ENCODE measurements around the gene STOML1. TPM values are rescaled to one million over a fixed set of nuclear protein-coding genes. Genes with fewer than 3 reads are reported as not detected.
"Not testable (repeated sequence)": the region's sequence is repeated elsewhere in the genome, so short reads cannot be mapped to it uniquely, and the experiment has no call there.

The STOML1 gene
- total RNA-seq, 1 donor from 2014 or later: 13.1 TPM

DNA sequence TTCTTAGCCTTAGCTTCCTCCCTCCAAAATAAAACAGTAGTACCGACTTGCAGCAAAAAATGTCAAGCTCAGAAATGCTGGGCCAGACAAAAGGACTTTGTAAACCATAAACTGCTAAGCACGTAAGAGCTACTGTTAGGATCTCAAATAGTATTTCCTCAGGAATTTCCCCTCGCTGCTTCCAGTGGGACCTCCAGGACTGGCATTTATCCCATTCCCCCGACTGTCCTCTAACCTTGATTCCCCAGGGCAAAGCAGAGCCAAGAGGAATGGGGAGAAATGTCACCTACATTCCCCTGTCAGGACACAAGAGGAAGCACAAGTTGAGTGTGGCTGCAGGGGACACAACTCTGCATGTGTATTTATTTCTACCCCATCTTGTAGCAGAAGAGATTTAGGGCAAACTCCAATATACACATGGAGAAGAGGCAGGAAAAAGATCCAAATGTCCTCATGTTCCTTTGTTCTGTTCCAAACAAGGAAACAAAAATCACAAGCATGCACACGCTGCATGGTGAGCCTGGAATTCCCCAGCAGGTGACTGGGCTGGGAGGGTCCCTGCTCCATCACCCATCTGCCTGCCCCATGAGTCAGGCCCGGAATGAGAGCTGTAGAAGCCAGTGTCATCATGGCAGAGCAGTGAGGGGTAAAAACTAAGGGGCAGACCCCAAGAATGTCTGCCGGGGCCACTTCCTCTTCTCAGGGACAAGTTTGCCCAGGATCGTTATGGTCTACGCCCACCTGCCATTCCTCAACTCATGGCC lies 4.2 kb downstream of the STOML1 start:
- DNase-seq (ENCODE audit: low read depth in 2 of 2): peak; percentile 80 to 91

DNA sequence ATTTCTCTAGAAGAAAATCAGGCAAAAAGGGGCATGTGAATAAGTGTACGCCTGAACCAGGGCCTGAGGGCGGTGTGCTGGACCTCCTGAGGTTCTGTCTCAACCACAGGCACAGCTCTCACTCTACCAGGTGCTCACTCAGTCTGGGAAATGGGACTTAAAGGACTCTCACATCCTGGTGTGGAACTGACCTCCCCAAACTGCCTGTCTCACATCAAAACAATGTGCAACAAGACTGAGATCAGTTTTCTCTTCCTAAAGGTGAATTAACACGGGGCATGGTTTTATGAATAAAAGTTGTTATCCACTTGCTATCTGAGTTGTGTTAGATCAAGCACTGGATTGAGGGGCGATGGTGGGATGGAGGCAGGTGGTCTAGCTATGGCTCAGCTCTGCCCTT lies 4.8 kb downstream of the STOML1 start:
- no peak for DNase-seq (ENCODE audit: low read depth in 2 of 2)

- no peak for DNase-seq (ENCODE audit: low read depth in 2 of 2)
Observed at GRCh38 chr15:73986776-73987056, 5.4 kb downstream of the STOML1 start.

- DNase-seq (ENCODE audit: low read depth in 2 of 2): peak in 1 of 2 donors; percentile 40
Observed at GRCh38 chr15:73986055-73986775, 5.9 kb downstream of the STOML1 start.

DNA sequence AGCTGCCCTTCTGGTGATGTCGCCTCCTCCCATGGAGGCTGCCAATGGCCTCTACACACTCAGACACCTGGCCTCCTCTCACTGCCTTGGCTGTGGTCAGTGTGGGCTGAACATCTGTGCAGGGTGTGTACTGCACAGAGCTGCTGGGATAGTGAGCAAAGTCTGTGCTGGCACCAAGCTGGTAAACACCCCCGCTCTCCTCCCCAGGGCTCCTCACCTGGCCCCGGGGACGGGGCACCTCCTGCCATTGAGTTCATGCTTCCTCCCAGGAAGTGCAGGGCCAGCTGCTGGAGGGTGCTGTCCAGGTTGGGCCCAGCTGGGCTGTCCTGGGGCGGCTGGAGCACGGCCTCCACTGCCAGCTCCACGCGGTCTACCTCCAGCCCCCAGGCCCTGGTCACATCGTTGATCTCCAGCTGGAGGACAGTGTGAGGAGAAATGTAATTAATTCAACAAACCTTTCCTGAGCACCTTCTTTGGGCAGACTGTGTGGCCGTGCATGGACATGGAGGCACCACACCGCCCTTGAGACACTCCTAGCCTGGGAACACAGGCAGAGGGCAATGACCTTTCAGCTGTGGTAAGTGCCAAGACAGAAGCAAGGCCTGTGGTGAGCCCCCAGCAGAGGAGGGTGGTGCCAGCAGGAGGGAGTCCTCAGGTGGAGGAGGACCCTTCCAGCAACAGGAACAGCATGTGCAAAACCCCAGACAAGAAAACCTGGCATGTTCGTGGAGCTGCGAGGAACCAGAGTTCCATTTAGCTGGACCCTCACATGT lies 6.8 kb downstream of the STOML1 start:
- DNase-seq (ENCODE audit: low read depth in 2 of 2): no peak

DNA sequence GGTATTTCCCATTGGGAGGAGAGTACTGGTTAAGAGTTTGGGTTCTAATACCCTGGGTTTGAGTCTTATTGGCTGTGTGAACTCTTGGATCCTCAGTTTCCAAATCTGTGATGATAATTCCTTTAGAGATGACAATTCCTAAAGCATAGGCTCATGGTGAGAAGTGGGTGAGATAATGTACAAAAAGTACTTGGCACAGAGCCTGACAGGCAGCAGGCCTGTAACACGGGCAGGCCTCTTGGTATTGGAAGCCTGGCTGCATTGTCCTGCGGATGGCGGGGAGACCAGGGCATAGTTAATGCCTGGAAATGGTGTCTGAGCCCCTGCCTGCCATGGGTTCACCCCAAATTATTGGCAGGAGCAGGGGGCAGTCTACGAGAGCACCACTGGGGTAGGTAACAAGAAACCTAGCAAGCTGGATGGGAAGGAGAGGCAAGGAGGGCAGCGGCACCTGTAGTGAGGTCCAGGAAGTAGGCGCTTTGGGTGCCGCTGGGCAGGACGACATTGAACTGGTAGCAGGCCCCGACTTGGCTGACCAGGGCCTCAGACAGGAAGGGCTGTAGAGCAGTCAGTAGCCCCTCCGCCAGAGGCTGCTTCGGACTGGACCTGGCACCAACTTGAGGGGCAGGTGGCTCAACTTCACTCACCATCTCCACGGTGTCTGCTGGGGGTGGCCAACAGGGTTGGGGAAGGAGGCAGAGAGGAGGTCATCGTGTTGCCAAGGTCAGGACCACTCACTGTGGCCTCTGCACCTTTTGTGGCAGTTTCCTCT lies 7.7 kb downstream of the STOML1 start:
- DNase-seq (ENCODE audit: low read depth in 2 of 2): peak in 1 of 2 donors; percentile 45

DNA sequence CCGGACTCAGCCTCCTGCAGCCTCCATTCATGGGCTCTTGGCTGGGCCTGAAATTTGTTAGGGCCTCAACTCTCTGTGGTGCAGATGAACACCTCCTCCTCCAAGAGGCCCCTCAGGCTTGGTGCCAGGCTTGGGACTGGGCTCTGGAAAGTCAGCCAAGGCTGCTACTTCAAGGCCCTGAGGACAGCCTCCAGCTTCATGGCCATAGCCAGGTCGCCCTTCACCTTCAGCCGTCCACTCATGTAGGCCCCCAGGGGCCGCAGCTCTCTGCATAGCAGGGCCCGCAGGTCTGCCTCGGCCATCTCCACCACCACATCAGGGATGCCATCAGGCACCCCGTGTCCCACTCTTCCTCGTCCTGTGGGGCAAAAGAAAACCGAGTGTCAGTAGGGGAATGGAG lies 8.3 kb downstream of the STOML1 start:
- no peak for DNase-seq (ENCODE audit: low read depth in 2 of 2)

DNA sequence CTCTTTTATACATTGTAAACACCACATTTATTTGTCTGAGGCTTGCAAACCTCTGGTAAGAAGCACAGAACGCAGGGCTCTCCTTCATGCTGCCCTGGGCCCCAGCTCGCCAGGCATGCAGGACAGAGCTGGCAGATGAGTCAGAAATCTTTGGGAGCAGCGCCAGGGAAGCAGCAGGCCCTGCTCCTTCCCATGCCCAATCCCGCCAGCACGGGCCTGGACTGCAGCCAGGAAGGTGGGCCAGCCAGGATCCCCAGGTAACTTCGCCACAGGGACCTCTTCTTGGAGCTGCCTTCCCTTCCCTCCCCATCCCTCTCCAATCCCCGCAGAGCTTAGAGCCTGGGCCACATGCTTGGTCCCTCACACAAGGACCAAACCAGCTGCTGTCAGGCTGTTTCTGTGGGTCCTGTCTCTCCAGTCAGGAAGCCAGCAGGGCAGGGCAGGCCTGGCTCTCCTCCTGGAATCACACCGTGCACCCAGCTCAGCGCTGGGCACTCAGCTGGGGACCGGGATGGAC lies 8.8 kb downstream of the STOML1 start:
- peak in 1 of 2 donors; percentile 66 for DNase-seq (ENCODE audit: low read depth in 2 of 2)

DNA sequence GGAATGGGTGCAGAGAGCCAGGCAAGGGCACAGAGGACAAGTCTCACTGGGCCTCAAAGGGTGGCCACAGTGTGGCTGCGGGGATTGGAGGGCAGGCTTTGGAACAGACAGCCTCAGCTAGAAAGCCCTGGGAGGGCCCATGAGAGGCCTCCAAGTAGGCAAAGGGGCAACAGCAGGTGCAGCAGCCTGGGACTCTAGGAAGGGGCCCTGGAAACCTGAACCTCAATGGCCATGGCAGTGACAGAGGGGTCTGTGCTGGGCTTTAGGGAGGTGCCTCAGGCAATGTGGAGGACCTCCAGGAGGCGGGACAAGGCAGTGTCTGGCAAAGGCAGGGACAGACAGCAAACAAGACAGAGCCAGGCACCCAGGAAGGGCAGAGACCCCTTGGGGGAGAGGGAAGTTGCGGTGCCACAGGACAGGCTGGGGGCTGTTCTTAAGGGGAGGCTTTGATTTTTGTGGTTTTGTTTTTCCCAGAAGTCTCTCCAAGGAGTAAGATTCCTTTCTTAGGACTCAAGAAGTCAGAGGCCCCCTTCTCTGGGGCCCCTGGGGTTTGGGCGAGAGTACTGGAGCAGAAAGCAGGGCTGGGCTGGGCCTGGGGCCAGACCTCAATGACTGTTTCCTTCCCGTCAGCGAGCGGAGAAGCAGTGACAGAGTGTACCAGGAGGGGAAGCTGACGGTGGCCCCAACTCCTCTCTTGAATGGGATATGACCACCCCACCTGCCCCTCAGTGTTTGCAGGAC lies 9.7 kb downstream of the STOML1 start:
- DNase-seq (ENCODE audit: low read depth in 2 of 2): peak; percentile 66 to 68

DNA sequence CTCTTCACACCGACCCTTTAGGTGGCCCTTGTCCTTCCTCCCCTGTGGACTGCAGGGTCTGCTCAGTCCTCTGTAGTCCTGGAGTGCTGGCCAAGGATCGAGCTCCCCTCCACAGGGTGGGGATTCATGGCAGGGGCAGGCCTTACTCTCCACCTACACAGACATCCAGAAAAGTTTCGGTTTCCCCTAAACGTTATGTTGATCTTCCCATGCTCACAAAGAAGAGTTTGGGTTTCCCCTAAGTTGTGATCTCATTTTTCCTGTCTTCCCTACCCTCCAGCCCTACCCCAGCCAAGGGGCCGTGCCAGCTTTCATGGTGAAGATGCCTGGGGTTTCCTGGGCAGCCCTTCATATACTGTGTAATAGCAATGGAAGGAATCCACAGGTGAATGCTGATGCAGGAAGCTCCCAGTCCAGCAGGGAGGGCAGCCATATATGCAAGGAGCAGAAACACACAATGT lies 10.3 kb downstream of the STOML1 start:
- DNase-seq (ENCODE audit: low read depth in 2 of 2): peak in 1 of 2 donors; percentile 51

- DNase-seq (ENCODE audit: low read depth in 2 of 2): no peak
Observed at GRCh38 chr15:73979636-73980035, 12.5 kb downstream of the STOML1 start.

GRCh38 chr15:73978896-73979295 lies 13.2 kb downstream of the STOML1 start:
- no peak for DNase-seq (ENCODE audit: low read depth in 2 of 2)

DNA sequence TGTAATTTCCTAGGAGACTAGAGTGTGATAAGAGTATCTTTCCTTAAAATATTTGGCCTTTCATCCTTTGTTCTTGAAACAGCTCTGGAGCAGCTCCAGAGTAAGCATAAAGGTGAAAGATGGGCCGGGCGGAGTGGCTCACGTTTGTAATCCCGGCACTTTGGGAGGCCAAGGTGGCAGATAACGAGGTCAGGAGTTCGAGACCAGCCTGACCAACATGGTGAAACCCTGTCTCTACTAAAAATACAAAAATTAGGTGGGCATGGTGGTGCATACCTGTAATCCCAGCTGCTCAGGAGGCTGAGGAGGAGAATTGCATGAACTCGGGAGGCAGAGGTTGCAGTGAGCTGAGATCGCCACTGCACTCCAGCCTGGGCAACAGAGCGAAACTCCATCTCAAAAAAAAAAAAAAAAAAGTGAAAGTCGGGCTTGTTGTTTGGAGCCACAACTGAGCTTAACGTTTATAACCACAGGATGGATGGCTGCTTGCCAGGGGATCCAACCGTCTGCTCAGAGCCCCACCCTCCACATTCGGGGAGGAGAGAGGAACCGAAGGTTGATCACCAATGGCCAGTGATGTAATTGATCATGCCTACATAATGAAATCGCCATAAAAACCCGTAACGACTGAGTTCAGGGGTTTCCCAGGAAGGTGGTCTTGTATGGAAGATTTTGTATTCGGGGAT lies 16.5 kb downstream of the STOML1 start:
- not testable (repeated sequence) for DNase-seq (ENCODE audit: low read depth in 2 of 2)

GRCh38 chr15:73973683-73974200 lies 18.4 kb downstream of the STOML1 start:
- not testable (repeated sequence) for DNase-seq (ENCODE audit: low read depth in 2 of 2)

GRCh38 chr15:73972984-73973682 lies 19.0 kb downstream of the STOML1 start:
- peak; percentile 81 to 89 for DNase-seq (ENCODE audit: low read depth in 2 of 2)

DNA sequence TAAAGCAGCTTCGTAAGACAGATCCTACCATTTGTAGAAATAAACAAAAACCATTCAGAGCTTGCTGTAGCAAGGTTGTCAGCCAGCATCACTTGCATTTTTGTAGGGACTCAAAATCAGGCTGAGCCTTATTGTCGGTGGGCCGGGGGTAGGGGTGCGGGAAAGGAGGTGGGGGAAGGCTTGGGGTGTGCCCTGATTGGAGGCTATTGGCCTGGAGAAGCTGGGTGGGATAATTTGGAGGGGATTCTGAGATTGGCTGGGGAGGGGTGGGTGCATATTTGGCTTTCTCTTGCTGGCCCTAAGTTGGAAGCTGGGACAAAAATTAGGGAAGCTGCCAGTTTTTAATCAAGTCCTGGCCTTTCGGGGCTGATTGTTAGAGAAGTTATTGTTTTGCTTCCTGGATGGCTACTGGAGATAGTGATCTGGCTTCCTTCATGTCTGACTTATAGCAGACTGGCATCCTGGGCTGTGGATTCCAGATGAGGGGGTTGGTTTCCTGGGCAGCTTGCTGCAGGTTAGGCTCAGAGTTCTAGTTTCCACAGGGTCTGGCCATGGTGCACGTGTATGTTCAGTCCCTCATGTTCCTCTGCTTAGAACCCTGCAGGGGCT lies 22.8 kb downstream of the STOML1 start:
- peak in 1 of 2 donors; percentile 33 for DNase-seq (ENCODE audit: low read depth in 2 of 2)

DNA sequence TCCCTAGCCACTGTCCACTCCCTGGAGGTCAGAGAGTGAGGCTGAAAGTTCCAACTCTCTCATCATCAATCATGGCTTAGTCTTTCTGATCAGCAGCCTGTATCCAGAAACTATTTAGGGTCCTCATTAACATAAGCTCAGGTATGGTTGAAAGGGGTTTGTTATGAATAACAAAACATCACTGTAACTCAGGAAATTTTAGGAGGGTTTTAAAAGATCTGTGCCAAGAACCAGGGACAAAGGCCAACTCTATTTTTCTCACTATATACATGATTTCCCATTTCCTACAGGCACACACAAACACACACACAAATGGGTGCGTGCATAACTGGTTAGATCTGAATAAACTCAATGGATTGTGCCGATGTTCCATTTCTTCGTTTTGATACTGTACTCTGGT lies 23.6 kb downstream of the STOML1 start:
- no peak for DNase-seq (ENCODE audit: low read depth in 2 of 2)

- no peak for DNase-seq (ENCODE audit: low read depth in 2 of 2)
Observed at GRCh38 chr15:73965758-73966113, 26.4 kb downstream of the STOML1 start.
